Thoracic aorta (tissue), 2 donors: ENCODE measurements around the gene WDR1. TPM values are rescaled to one million over a fixed set of nuclear protein-coding genes. Genes with fewer than 3 reads are reported as not detected.

Source experiments
- ATAC-seq: fragments of 150-250 bp; one replicate; pipeline ENCODE4 v1.8.0; 2017; ENCODE audit warnings: low read depth; ENCODE audit not compliant: insufficient number of reproducible peaks, low FRiP score
- DNase-seq: peaks from one replicate; pipeline ENCODE4 v3.0.0-alpha.2; 2020; ENCODE audit warnings: low spot score
- H3K27ac ChIP-seq, 2 donors: fragments of 200-600 bp; sonication (generic); 1 replicate in 1 of 2; 2 replicates in 1 of 2; pipeline ENCODE4 v1.5.1; 2016; ENCODE audit warnings: mild to moderate bottlenecking in 2 of 2, moderate library complexity in 2 of 2
- H3K27me3 ChIP-seq: fragments of 200-600 bp; sonication (generic); replicated peaks from 2 replicates; pipeline ENCODE4 v1.6.0; 2016; ENCODE audit warnings: mild to moderate bottlenecking; ENCODE audit not compliant: insufficient read depth
- H3K36me3 ChIP-seq: fragments of 200-600 bp; sonication (generic); one replicate; pipeline ENCODE4 v1.5.1; 2016
- H3K4me1 ChIP-seq, 2 donors: fragments of 200-600 bp; sonication (generic); 1 replicate in 1 of 2; 2 replicates in 1 of 2; pipeline versions ENCODE4 v1.5.1 to v1.6.0; 2016; ENCODE audit warnings: low read depth in 2 of 2, mild to moderate bottlenecking in 1 of 2; ENCODE audit not compliant: control insufficient read depth in 1 of 2
- H3K4me3 ChIP-seq: fragments of 200-600 bp; sonication (generic); 2 replicates; pipeline ENCODE4 v1.5.1; 2016; ENCODE audit warnings: mild to moderate bottlenecking
- H3K9me3 ChIP-seq: fragments of 200-600 bp; sonication (generic); 2 replicates; pipeline ENCODE4 v1.5.1; 2016
- total RNA-seq, 2 donors: library from RNA; depleted of rRNA; stranded (reverse); fragments of >200 nt; gene quantifications; one replicate each; pipeline versions ENCODE4 v1.1.0 to v1.2.3, GENCODE V29; 2016
- TF ChIP-seq, protein P1 (sequence below): fragments of 200-600 bp; sonication (generic); IDR thresholded peaks from one replicate; pipeline ENCODE4 v1.5.1; 2019; ENCODE audit warnings: antibody characterized with exemption

WDR1 gene
- total RNA-seq, 2 donors from 2014 or later, result 263 to 408 TPM

GRCh38 chr4:10115797-10116568 is 616 bp downstream of the WDR1 start:
- peak; percentile 7 for ATAC-seq
- no peaks in the 10 kb centered on the region for H3K27me3 ChIP-seq
- TF ChIP-seq, protein P1, sequence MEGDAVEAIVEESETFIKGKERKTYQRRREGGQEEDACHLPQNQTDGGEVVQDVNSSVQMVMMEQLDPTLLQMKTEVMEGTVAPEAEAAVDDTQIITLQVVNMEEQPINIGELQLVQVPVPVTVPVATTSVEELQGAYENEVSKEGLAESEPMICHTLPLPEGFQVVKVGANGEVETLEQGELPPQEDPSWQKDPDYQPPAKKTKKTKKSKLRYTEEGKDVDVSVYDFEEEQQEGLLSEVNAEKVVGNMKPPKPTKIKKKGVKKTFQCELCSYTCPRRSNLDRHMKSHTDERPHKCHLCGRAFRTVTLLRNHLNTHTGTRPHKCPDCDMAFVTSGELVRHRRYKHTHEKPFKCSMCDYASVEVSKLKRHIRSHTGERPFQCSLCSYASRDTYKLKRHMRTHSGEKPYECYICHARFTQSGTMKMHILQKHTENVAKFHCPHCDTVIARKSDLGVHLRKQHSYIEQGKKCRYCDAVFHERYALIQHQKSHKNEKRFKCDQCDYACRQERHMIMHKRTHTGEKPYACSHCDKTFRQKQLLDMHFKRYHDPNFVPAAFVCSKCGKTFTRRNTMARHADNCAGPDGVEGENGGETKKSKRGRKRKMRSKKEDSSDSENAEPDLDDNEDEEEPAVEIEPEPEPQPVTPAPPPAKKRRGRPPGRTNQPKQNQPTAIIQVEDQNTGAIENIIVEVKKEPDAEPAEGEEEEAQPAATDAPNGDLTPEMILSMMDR, result no peak
- H3K4me1 ChIP-seq, result peaks cover 45 to 59% of the 10 kb centered on the region in 2 donors
- peak overlapping the region; percentile 76 to 87 for H3K27ac ChIP-seq
- DNase-seq, result no peak
- peaks cover 36% of the 10 kb centered on the region for H3K36me3 ChIP-seq
- H3K4me3 ChIP-seq, result peak overlapping the region; percentile 89
- H3K9me3 ChIP-seq, result no peaks in the 10 kb centered on the region

GRCh38 chr4:10115271-10115796 is 1.3 kb downstream of the WDR1 start:
- TF ChIP-seq, protein P1, result no peak
- no peaks in the 10 kb centered on the region for H3K27me3 ChIP-seq
- peaks cover 36% of the 10 kb centered on the region for H3K36me3 ChIP-seq
- DNase-seq, result no peak
- peak overlapping the region; percentile 89 for H3K4me3 ChIP-seq
- H3K27ac ChIP-seq, result peak overlapping the region; percentile 76 to 87
- H3K9me3 ChIP-seq, result no peaks in the 10 kb centered on the region
- H3K4me1 ChIP-seq, result peaks cover 51 to 66% of the 10 kb centered on the region in 2 donors
- no peak for ATAC-seq

- H3K27ac ChIP-seq, result peak overlapping the region; percentile 76 to 87
- DNase-seq (no peak), ATAC-seq (no peak)
- TF ChIP-seq, protein P1, result no peak
- peak overlapping the region; percentile 89 for H3K4me3 ChIP-seq
- H3K9me3 ChIP-seq, result no peaks in the 10 kb centered on the region
- H3K36me3 ChIP-seq, result peaks cover 36% of the 10 kb centered on the region
- no peaks in the 10 kb centered on the region for H3K27me3 ChIP-seq
- H3K4me1 ChIP-seq, result peaks cover 54 to 73% of the 10 kb centered on the region in 2 donors
Observed at GRCh38 chr4:10114607-10115006, 2.0 kb downstream of the WDR1 start.

DNA sequence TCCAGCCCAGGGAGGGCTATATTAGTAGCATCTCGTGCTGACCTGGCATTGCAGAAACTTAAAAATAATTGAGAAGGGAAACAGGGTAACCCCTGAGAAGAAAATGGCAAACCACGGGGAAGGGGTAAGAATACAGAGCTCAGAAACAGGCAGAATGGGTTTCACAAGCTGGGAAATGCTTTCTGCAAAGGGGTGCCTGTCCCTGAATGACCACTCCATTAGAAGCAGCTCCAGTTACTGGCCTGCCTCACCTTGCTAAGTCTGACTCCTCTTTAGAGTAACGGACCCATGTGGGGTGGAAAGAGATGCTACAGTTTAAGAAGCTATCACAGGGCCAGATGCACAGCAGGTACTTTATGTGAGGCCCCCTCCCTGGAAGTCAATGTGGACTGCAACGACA is 2.5 kb downstream of the WDR1 start:
- Histone ChIP-seq H3K9me3 (no peaks in the 10 kb centered on the region), H3K4me3 (peak overlapping the region; percentile 89), H3K4me1 (peaks cover 59 to 77% of the 10 kb centered on the region in 2 donors), H3K27me3 (no peaks in the 10 kb centered on the region), H3K27ac (peak overlapping the region in 1 of 2 donors; percentile 87), H3K36me3 (peaks cover 36% of the 10 kb centered on the region)
- DNase-seq (no peak), ATAC-seq (no peak)
- TF ChIP-seq, protein P1, result no peak

DNA sequence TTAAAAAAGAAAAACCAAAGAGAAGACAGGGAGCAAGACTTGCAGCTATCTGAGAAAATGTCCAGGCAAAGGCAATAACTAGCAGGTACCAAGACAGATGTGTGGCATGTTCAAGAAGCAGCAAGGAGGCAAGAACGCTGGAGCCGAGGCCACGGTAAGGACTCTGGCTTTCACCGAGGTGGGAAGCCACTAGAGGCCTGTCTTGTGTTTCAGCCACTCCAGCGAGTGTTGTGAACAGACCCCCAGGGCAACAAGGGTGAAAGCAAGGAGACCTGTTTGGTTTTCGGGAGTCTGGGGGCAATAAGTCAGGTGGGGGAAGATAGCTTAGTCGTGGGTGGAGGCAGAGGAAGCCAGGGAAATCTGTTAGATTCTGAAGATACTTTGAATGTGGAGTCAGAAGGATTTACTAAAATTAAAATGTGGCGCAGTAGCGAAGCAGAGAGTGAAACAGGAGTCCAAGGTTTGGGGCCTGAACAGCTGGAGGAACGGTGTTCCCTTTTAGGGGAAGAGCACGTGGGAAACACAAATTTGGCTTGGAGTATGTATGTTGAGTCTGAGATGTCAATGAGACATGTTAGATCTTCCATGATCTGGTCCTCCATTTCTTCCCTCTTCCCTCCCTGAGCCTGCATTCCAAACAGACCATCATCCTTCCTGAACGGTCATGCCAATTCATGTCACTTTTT is 3.1 kb downstream of the WDR1 start:
- peak overlapping the region; percentile 89 for H3K4me3 ChIP-seq
- DNase-seq (no peak), ATAC-seq (no peak)
- H3K9me3 ChIP-seq, result no peaks in the 10 kb centered on the region
- H3K27ac ChIP-seq, result peak overlapping the region; percentile 59 to 90
- H3K36me3 ChIP-seq, result peaks cover 36% of the 10 kb centered on the region
- TF ChIP-seq, protein P1, result no peak
- no peaks in the 10 kb centered on the region for H3K27me3 ChIP-seq
- H3K4me1 ChIP-seq, result peaks cover 65 to 83% of the 10 kb centered on the region in 2 donors
